SK-N-SH (cell line): ENCODE measurements around the gene CLEC3A. TPM values are rescaled to one million over a fixed set of nuclear protein-coding genes. Genes with fewer than 3 reads are reported as not detected.
"Not testable (repeated sequence)": the region's sequence is repeated elsewhere in the genome, so short reads cannot be mapped to it uniquely, and the experiment has no call there.

Experiments
- CTCF ChIA-PET: fragments of 300-600, 350-600 bp; formaldehyde crosslinking; extraction: SDS; loops from one replicate; lab custom pipeline; 2021; lab: Yijun Ruan, JAX
- POLR2A ChIA-PET: fragments of 350-600 bp; sonication (Branson Sonifier 250); formaldehyde crosslinking; extraction: SDS; loops from one replicate; lab custom pipeline; 2020; ENCODE audit warnings: antibody characterized with exemption, inconsistent platforms; lab: Yijun Ruan, JAX
- DNase-seq: peaks from one replicate; pipeline ENCODE4 v3.0.0; 2012
- H2AFZ ChIP-seq: fragments of 200-600 bp; sonication (generic); 2 replicates; pipeline ENCODE4 v1.8.1; 2016; ENCODE audit warnings: antibody characterized with exemption, mild to moderate bottlenecking, low read depth
- H3F3A ChIP-seq: fragments of 200-600 bp; sonication (generic); replicated peaks from 2 replicates; pipeline ENCODE3; 2016; ENCODE audit warnings: antibody characterized with exemption, mild to moderate bottlenecking; ENCODE audit not compliant: insufficient read depth
- H3K27ac ChIP-seq, 2 experiments: fragments of 200-500 bp in 1 of 2; fragments of 200-600 bp in 1 of 2; sonication (Bioruptor generic) in 1 of 2; sonication (generic), shearing (Covaris generic) in 1 of 2; 2 replicates each; pipeline versions ENCODE4 v1.5.1 to v1.6.1; 2014 to 2016; ENCODE audit warnings: low read depth in 2 of 2, inconsistent platforms in 1 of 2, low read length in 1 of 2, mild to moderate bottlenecking in 1 of 2, mixed read lengths in 1 of 2
- H3K27me3 ChIP-seq: fragments of 200-600 bp; sonication (generic), shearing (Covaris generic); 2 replicates; pipeline ENCODE4 v1.6.1; 2016; ENCODE audit warnings: mixed run types; ENCODE audit not compliant: insufficient read depth
- H3K36me3 ChIP-seq, 2 experiments: fragments of 200-500 bp in 1 of 2; fragments of 200-600 bp in 1 of 2; sonication (Bioruptor generic) in 1 of 2; sonication (generic) in 1 of 2; replicated peaks in 1 of 2; 2 replicates each; pipeline versions ENCODE3 to v1.5.1; 2014 to 2016; ENCODE audit warnings: low read length in 1 of 2, mild to moderate bottlenecking in 1 of 2; ENCODE audit not compliant: insufficient read depth in 2 of 2, control insufficient read depth in 1 of 2
- H3K4me1 ChIP-seq, 2 experiments: fragments of 200-500 bp in 1 of 2; fragments of 200-600 bp in 1 of 2; sonication (Bioruptor generic) in 1 of 2; sonication (generic), shearing (Covaris generic) in 1 of 2; 2 replicates each; pipeline versions ENCODE4 v1.5.1 to v1.6.1; 2014 to 2016; ENCODE audit warnings: low read depth in 1 of 2, low read length in 1 of 2, mixed run types in 1 of 2; ENCODE audit not compliant: insufficient read depth in 2 of 2, control insufficient read depth in 1 of 2
- H3K4me2 ChIP-seq: fragments of 200-600 bp; sonication (generic), shearing (Covaris generic); 2 replicates; pipeline ENCODE4 v1.6.1; 2017; ENCODE audit warnings: mixed run types
- H3K4me3 ChIP-seq, 2 experiments: fragments of 200-500 bp in 1 of 2; fragments of 200-600 bp in 1 of 2; sonication (Bioruptor generic) in 1 of 2; sonication (generic), shearing (Covaris generic) in 1 of 2; 2 replicates each; pipeline versions ENCODE4 v1.5.1 to v1.8.1; 2014 to 2016; ENCODE audit warnings: low read depth in 2 of 2, inconsistent platforms in 1 of 2, low read length in 1 of 2, mild to moderate bottlenecking in 1 of 2, mixed read lengths in 1 of 2, moderate library complexity in 1 of 2
- H3K79me2 ChIP-seq: fragments of 200-600 bp; sonication (generic); 2 replicates; pipeline ENCODE4 v1.8.1; 2017; ENCODE audit warnings: mild to moderate bottlenecking; ENCODE audit not compliant: insufficient read depth
- H3K9ac ChIP-seq: fragments of 200-600 bp; sonication (generic); 2 replicates; pipeline ENCODE4 v1.6.1; 2017; ENCODE audit warnings: mixed run types
- H3K9me2 ChIP-seq: fragments of 200-600 bp; sonication (generic); 2 replicates; pipeline ENCODE4 v1.6.1; 2017; ENCODE audit warnings: mixed run types
- H3K9me3 ChIP-seq: fragments of 200-600 bp; sonication (generic); 2 replicates; pipeline ENCODE4 v1.6.1; 2017; ENCODE audit warnings: mixed run types, mild to moderate bottlenecking, moderate library complexity
- H4K20me1 ChIP-seq: fragments of 200-600 bp; sonication (generic); 2 replicates; pipeline ENCODE4 v1.6.1; 2017; ENCODE audit warnings: mild to moderate bottlenecking, mixed run types; ENCODE audit not compliant: insufficient read depth
- ELF1 ChIP-seq: IDR thresholded peaks from 2 replicates; pipeline ENCODE4 v1.4.0; 2012
- EP300 ChIP-seq, 2 experiments: IDR thresholded peaks; 2 replicates each; pipeline versions ENCODE4 v1.4.0 to v1.6.1; 2012; ENCODE audit warnings: borderline replicate concordance in 1 of 2, low read depth in 1 of 2, low read length in 1 of 2
- FOSL2 ChIP-seq: IDR thresholded peaks from 2 replicates; pipeline ENCODE4 v1.4.0; 2012; ENCODE audit warnings: low read depth, mild to moderate bottlenecking, moderate library complexity, borderline replicate concordance
- FOXJ3 ChIP-seq: sonication (generic); formaldehyde crosslinking; IDR thresholded peaks from 2 replicates; pipeline ENCODE4 v1.5.1; 2020; ENCODE audit warnings: mild to moderate bottlenecking, missing genetic modification reagents
- JUND ChIP-seq: IDR thresholded peaks from 2 replicates; pipeline ENCODE4 v1.4.0; 2012
- NFIC ChIP-seq: IDR thresholded peaks from 2 replicates; pipeline ENCODE4 v1.4.0; 2012; ENCODE audit warnings: borderline replicate concordance
- NRF1 ChIP-seq: IDR thresholded peaks from 2 replicates; pipeline ENCODE4 v1.6.1; 2012; ENCODE audit warnings: low read depth, mild to moderate bottlenecking, low read length
- RCOR1 ChIP-seq: fragments of 150-350 bp; IDR thresholded peaks from 2 replicates; pipeline ENCODE4 v1.6.1; 2017; ENCODE audit warnings: antibody characterized with exemption, low read length
- SIN3A ChIP-seq: IDR thresholded peaks from 2 replicates; pipeline ENCODE4 v1.6.1; 2012; ENCODE audit warnings: low read depth, mild to moderate bottlenecking, low read length, moderate library complexity, borderline replicate concordance
- SMC3 ChIP-seq: IDR thresholded peaks from 2 replicates; pipeline ENCODE4 v1.6.1; 2012; ENCODE audit warnings: low read depth, low read length, improper control_type of control experiment
- USF1 ChIP-seq: IDR thresholded peaks from 2 replicates; pipeline ENCODE4 v1.4.0; 2012; ENCODE audit warnings: low read depth, borderline replicate concordance
- USF2 ChIP-seq: fragments of 150-350 bp; IDR thresholded peaks from 2 replicates; pipeline ENCODE4 v1.6.1; 2017; ENCODE audit warnings: antibody characterized with exemption, low read length, low read depth, borderline replicate concordance
- WGBS: methylation state at CpG from one replicate; pipeline ENCODE4 v1.1.6; 2017; ENCODE audit warnings: low lambda C conversion rate; 5-methylcytosine and 5-hydroxymethylcytosine counted together
- polyA plus RNA-seq, 3 experiments: library from polyadenylated mRNA; depleted of rRNA; stranded (reverse); fragments of >200 nt; gene quantifications; 2 replicates each; pipeline ENCODE4 v1.2.3, GENCODE V29; 2012
- TF ChIP-seq, protein P1 (sequence below): IDR thresholded peaks from 2 replicates; pipeline ENCODE4; 2012
- TF ChIP-seq, protein P2 (sequence below): IDR thresholded peaks from 2 replicates; pipeline ENCODE4 v1.4.0; 2012; ENCODE audit warnings: low read depth, borderline replicate concordance

The CLEC3A gene
- polyA plus RNA-seq, 1 of the 3 experiments (the other 2 are of a cell fraction) = 0.03 TPM

GRCh38 chr16:78057803-78058564 lies 35.6 kb downstream of the CLEC3A start:
- Histone ChIP-seq H3K4me1 (no peaks in the 10 kb centered on the region), H2AFZ (no peak overlapping the region), H3K9me3 (no peaks in the 10 kb centered on the region), H3K36me3 (no peaks in the 10 kb centered on the region), H3K4me2 (no peak overlapping the region), H4K20me1 (no peaks in the 10 kb centered on the region), H3K9ac (no peak overlapping the region), H3K27ac (no peak overlapping the region), H3F3A (no peaks in the 10 kb centered on the region), H3K79me2 (no peaks in the 10 kb centered on the region), H3K27me3 (0 out of 2 replicates have a peak, but pooled peaks cover 3% of the 10 kb centered on the region), H3K9me2 (no peaks in the 10 kb centered on the region), H3K4me3 (no peak overlapping the region)
- CTCF ChIA-PET = interaction anchor here (1.2 to 1.5 kb wide), 2 partner anchors 41 to 56 kb away, joined by 3 to 7 read pairs; partner anchors contain the start of gene WWOX
- TF ChIP-seq NRF1 (no peak), RCOR1 (no peak), EP300 (IDR thresholded peaks at IDR 0.05; ENCODE audit: borderline replicate concordance in 1 of 2, low read depth in 1 of 2, low read length in 1 of 2) (no peak), ELF1 (no peak), USF1 (no peak), FOXJ3 (CRISPR knock-in tag) (no peak), SIN3A (no peak), SMC3 (no peak), JUND (no peak), USF2 (no peak), FOSL2 (no peak), NFIC (no peak)
- TF ChIP-seq, protein P1, sequence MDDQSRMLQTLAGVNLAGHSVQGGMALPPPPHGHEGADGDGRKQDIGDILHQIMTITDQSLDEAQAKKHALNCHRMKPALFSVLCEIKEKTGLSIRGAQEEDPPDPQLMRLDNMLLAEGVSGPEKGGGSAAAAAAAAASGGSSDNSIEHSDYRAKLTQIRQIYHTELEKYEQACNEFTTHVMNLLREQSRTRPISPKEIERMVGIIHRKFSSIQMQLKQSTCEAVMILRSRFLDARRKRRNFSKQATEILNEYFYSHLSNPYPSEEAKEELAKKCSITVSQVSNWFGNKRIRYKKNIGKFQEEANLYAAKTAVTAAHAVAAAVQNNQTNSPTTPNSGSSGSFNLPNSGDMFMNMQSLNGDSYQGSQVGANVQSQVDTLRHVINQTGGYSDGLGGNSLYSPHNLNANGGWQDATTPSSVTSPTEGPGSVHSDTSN = no peak
- TF ChIP-seq, protein P2, sequence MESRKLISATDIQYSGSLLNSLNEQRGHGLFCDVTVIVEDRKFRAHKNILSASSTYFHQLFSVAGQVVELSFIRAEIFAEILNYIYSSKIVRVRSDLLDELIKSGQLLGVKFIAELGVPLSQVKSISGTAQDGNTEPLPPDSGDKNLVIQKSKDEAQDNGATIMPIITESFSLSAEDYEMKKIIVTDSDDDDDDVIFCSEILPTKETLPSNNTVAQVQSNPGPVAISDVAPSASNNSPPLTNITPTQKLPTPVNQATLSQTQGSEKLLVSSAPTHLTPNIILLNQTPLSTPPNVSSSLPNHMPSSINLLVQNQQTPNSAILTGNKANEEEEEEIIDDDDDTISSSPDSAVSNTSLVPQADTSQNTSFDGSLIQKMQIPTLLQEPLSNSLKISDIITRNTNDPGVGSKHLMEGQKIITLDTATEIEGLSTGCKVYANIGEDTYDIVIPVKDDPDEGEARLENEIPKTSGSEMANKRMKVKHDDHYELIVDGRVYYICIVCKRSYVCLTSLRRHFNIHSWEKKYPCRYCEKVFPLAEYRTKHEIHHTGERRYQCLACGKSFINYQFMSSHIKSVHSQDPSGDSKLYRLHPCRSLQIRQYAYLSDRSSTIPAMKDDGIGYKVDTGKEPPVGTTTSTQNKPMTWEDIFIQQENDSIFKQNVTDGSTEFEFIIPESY = no peak
- POLR2A ChIA-PET = interaction anchor here (1.3 kb wide), 1 partner anchor 10 kb away, joined by 3 read pairs; no protein-coding TSS in a partner anchor
- WGBS = 28% methylated on average over 9 of the region's 9 CpGs
- DNase-seq = no peak

DNA sequence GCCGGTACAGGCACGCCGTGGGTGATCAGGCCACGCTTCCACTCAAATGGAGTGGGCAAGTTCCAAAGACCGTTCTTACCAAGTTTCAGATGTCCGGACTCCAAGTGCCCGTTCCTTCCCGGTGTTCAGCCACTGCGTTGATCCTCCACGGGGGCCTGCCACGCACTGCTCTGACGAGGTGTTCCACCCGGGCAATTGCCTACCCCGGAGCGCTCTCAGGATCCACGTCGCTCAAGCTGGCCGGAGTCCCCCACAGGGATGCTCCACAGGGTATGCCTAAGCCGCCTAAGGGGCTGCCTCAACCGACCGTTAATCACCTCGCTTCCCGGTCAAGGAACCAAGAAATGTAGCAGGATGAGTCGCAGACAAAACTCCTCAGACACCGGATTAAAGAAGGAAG lies 37.5 kb downstream of the CLEC3A start:
- H3K27me3 ChIP-seq, H3K9ac ChIP-seq, H4K20me1 ChIP-seq, H2AFZ ChIP-seq, H3K4me1 ChIP-seq, H3K36me3 ChIP-seq, POLR2A ChIA-PET, H3K79me2 ChIP-seq, H3K9me2 ChIP-seq, H3K4me2 ChIP-seq, H3F3A ChIP-seq, DNase-seq, H3K9me3 ChIP-seq, H3K27ac ChIP-seq, H3K4me3 ChIP-seq: not testable (repeated sequence)
- CTCF ChIA-PET = interaction anchor here (1.1 to 1.3 kb wide), 2 partner anchors 40 to 410 kb away, joined by 3 read pairs; partner anchors contain the start of gene WWOX
- 64% methylated on average over 11 of the region's 25 CpGs for WGBS
